Neural cell (in vitro differentiated cells): ENCODE data around the gene GSC2. TPM values are rescaled to one million over a fixed set of nuclear protein-coding genes. Genes with fewer than 3 reads are reported as not detected.

Experiments
- H2AFZ ChIP-seq: fragments of 200-600, 300-800 bp; sonication (generic), shearing (Covaris generic); 2 replicates; pipeline ENCODE4 v1.6.0; 2014; ENCODE audit warnings: low read depth, mild to moderate bottlenecking, antibody characterized with exemption, low read length, moderate library complexity
- H3F3A ChIP-seq: fragments of 200-600 bp; shearing (Covaris generic); 2 replicates; pipeline ENCODE4 v1.6.1; 2016; ENCODE audit warnings: mild to moderate bottlenecking, moderate library complexity, mixed read lengths, antibody characterized with exemption, low read length; ENCODE audit not compliant: insufficient read depth, poor library complexity, severe bottlenecking
- H3K27ac ChIP-seq: fragments of 200-600, 300-800 bp; sonication (generic), shearing (Covaris generic); 2 replicates; pipeline ENCODE4 v1.5.1; 2014; ENCODE audit warnings: mild to moderate bottlenecking, low read length, moderate library complexity
- H3K27me3 ChIP-seq: fragments of 300-800, 200-600 bp; sonication (generic), shearing (Covaris generic); 2 replicates; pipeline ENCODE4 v1.6.0; 2014; ENCODE audit warnings: mild to moderate bottlenecking, low read depth, low read length, moderate library complexity; ENCODE audit not compliant: insufficient read depth
- H3K36me3 ChIP-seq: fragments of 300-800, 200-600 bp; sonication (generic), shearing (Covaris generic); 2 replicates; pipeline ENCODE4 v1.5.1; 2014; ENCODE audit warnings: mild to moderate bottlenecking, antibody characterized with exemption, low read length, moderate library complexity; ENCODE audit not compliant: insufficient read depth
- H3K4me2 ChIP-seq: fragments of 300-800, 200-600 bp; sonication (generic), shearing (Covaris generic); 2 replicates; pipeline ENCODE4 v1.6.0; 2014; ENCODE audit warnings: mild to moderate bottlenecking, low read length
- H3K4me3 ChIP-seq: fragments of 300-800, 200-600 bp; sonication (generic), shearing (Covaris generic); 2 replicates; pipeline ENCODE4 v1.5.1; 2014; ENCODE audit warnings: mild to moderate bottlenecking, low read length, moderate library complexity
- H3K79me2 ChIP-seq: fragments of 200-600 bp; shearing (Covaris generic); replicated peaks from 2 replicates; pipeline ENCODE4 v1.6.0; 2014; ENCODE audit warnings: mild to moderate bottlenecking, low read length, moderate library complexity; ENCODE audit not compliant: insufficient read depth
- H3K9ac ChIP-seq: fragments of 300-800, 200-600 bp; sonication (generic), shearing (Covaris generic); 2 replicates; pipeline ENCODE4 v1.6.1; 2016; ENCODE audit warnings: mild to moderate bottlenecking, low read length, mixed read lengths
- H3K9me2 ChIP-seq: fragments of 200-600 bp; shearing (Covaris generic); 2 replicates; pipeline ENCODE4 v1.6.1; 2016; ENCODE audit warnings: mild to moderate bottlenecking, low read length, mixed read lengths; ENCODE audit not compliant: insufficient read depth
- H3K9me3 ChIP-seq: fragments of 200-600, 300-800 bp; sonication (generic), shearing (Covaris generic); 2 replicates; pipeline ENCODE4 v1.6.1; 2016; ENCODE audit warnings: mild to moderate bottlenecking, mixed run types, low read length, moderate library complexity, mixed read lengths
- H4K20me1 ChIP-seq: fragments of 200-600 bp; shearing (Covaris generic); 2 replicates; pipeline ENCODE4 v1.6.1; 2016; ENCODE audit warnings: mild to moderate bottlenecking, mixed run types; ENCODE audit not compliant: insufficient read depth
- EP300 ChIP-seq: fragments of 450-650 bp; conservative IDR thresholded peaks from 2 replicates; pipeline ENCODE4 v1.6.1; 2014; ENCODE audit warnings: antibody characterized with exemption, mild to moderate bottlenecking, moderate library complexity; ENCODE audit not compliant: poor library complexity, severe bottlenecking
- EZH2 ChIP-seq: fragments of 200-600, 300-800 bp; shearing (Covaris generic), sonication (generic); IDR thresholded peaks from 2 replicates; pipeline ENCODE4 v1.6.1; 2014; ENCODE audit warnings: antibody characterized with exemption, low read length, borderline replicate concordance, mild to moderate bottlenecking; ENCODE audit not compliant: insufficient read depth, poor library complexity, severe bottlenecking
- MXI1 ChIP-seq: fragments of 450-650 bp; conservative IDR thresholded peaks from 2 replicates; pipeline ENCODE4 v1.6.1; 2014; ENCODE audit warnings: antibody characterized with exemption, mild to moderate bottlenecking; ENCODE audit not compliant: poor library complexity, severe bottlenecking
- POLR2AphosphoS5 ChIP-seq: IDR thresholded peaks from 2 replicates; pipeline ENCODE4 v1.6.1; 2012
- RAD21 ChIP-seq: fragments of 450-650 bp; conservative IDR thresholded peaks from 2 replicates; pipeline ENCODE4 v1.6.1; 2014; ENCODE audit warnings: antibody characterized with exemption, mild to moderate bottlenecking, moderate library complexity
- SMC3 ChIP-seq: fragments of 450-650 bp; conservative IDR thresholded peaks from 2 replicates; pipeline ENCODE4 v1.6.1; 2014; ENCODE audit warnings: antibody characterized with exemption, mild to moderate bottlenecking, moderate library complexity; ENCODE audit not compliant: poor library complexity
- TAF1 ChIP-seq: IDR thresholded peaks from 2 replicates; pipeline ENCODE4 v1.6.1; 2012; ENCODE audit warnings: low read depth
- polyA plus RNA-seq: library from polyadenylated mRNA; depleted of rRNA; stranded (reverse); fragments of >200 nt; gene quantifications from 2 replicates; pipeline ENCODE4 v1.2.3, GENCODE V29; 2014
- TF ChIP-seq, protein P1 (sequence below): fragments of 450-650 bp; IDR thresholded peaks from 2 replicates; pipeline ENCODE4 v1.5.1; 2014; ENCODE audit warnings: antibody characterized with exemption, mild to moderate bottlenecking, moderate library complexity; ENCODE audit not compliant: poor library complexity, severe bottlenecking
- TF ChIP-seq, protein P2 (sequence below): IDR thresholded peaks from 2 replicates; pipeline ENCODE4 v1.6.1; 2012; ENCODE audit warnings: borderline replicate concordance

The GSC2 gene
- polyA plus RNA-seq, 1 donor from 2014 or later, result not detected

DNA sequence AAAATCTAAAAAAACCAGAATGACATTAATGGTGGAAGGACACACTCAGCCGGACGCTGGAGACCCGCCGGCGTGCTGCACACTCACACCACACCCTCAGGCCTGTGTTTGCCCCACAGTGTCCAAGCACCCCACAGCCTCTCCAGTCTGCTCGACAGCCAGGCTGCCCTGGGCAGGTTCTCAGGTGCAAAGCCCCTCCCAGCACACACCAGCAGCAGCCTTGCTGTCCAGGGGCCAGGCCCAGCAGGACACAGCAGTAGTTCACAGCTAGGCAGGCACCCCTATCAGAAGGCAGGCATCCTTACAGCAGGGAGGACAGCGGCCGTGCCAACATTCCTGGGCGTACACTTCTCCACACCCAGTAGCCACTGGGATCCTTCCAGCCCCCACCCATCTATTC, 30.1 kb upstream of the GSC2 start (continued):
- TF ChIP-seq, protein P1, sequence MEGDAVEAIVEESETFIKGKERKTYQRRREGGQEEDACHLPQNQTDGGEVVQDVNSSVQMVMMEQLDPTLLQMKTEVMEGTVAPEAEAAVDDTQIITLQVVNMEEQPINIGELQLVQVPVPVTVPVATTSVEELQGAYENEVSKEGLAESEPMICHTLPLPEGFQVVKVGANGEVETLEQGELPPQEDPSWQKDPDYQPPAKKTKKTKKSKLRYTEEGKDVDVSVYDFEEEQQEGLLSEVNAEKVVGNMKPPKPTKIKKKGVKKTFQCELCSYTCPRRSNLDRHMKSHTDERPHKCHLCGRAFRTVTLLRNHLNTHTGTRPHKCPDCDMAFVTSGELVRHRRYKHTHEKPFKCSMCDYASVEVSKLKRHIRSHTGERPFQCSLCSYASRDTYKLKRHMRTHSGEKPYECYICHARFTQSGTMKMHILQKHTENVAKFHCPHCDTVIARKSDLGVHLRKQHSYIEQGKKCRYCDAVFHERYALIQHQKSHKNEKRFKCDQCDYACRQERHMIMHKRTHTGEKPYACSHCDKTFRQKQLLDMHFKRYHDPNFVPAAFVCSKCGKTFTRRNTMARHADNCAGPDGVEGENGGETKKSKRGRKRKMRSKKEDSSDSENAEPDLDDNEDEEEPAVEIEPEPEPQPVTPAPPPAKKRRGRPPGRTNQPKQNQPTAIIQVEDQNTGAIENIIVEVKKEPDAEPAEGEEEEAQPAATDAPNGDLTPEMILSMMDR, result no peak
- no peak for TF ChIP-seq MXI1
- no peak for TF ChIP-seq POLR2AphosphoS5

DNA sequence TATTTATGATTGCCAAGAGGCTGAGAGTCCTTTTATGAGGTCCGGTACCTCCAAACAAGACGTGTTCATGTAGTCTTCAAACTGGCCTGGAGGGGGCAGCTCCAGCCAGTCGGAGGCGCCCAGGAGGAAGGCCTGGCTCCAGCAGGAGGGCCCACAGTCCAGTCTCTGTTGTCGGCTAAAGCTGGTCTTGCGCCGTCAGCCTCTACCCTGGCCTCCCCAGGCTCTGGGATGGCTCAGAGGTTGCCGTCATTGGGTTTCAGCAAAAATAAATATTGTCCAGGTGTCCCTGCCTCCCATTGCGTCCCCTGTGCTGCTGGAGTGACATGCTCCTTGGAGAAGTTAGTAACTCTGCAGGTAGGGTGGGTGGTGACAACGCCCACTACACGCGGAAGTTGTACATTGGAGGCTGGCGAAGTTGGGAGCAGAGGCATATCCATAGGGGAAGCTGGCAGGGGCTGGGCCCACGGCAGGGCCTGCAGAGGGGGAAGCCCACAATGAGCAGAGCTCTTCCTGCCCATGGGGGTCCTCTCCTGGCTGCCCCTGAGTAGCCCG, 29.5 kb upstream of the GSC2 start:
- no peak for TF ChIP-seq MXI1
- no peak for TF ChIP-seq TAF1
- TF ChIP-seq POLR2AphosphoS5, result no peak
- no peak for TF ChIP-seq EZH2
- peak; percentile 59 for TF ChIP-seq RAD21
- no peak for TF ChIP-seq EP300
- TF ChIP-seq, protein P1, result peak; percentile 72
- peak; percentile 64 for TF ChIP-seq SMC3
- TF ChIP-seq, protein P2, sequence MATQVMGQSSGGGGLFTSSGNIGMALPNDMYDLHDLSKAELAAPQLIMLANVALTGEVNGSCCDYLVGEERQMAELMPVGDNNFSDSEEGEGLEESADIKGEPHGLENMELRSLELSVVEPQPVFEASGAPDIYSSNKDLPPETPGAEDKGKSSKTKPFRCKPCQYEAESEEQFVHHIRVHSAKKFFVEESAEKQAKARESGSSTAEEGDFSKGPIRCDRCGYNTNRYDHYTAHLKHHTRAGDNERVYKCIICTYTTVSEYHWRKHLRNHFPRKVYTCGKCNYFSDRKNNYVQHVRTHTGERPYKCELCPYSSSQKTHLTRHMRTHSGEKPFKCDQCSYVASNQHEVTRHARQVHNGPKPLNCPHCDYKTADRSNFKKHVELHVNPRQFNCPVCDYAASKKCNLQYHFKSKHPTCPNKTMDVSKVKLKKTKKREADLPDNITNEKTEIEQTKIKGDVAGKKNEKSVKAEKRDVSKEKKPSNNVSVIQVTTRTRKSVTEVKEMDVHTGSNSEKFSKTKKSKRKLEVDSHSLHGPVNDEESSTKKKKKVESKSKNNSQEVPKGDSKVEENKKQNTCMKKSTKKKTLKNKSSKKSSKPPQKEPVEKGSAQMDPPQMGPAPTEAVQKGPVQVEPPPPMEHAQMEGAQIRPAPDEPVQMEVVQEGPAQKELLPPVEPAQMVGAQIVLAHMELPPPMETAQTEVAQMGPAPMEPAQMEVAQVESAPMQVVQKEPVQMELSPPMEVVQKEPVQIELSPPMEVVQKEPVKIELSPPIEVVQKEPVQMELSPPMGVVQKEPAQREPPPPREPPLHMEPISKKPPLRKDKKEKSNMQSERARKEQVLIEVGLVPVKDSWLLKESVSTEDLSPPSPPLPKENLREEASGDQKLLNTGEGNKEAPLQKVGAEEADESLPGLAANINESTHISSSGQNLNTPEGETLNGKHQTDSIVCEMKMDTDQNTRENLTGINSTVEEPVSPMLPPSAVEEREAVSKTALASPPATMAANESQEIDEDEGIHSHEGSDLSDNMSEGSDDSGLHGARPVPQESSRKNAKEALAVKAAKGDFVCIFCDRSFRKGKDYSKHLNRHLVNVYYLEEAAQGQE, result no peak
- Histone ChIP-seq H3K4me2 (peak overlapping the region; percentile 6), H3K79me2 (no peaks in the 10 kb centered on the region), H3K27me3 (no peaks in the 10 kb centered on the region), H3K9ac (peak overlapping the region; percentile 71), H3K9me3 (no peaks in the 10 kb centered on the region), H3F3A (no peaks in the 10 kb centered on the region), H3K27ac (no peak overlapping the region), H4K20me1 (no peaks in the 10 kb centered on the region), H3K36me3 (no peaks in the 10 kb centered on the region), H3K9me2 (no peaks in the 10 kb centered on the region), H3K4me3 (peak overlapping the region; percentile 91), H2AFZ (no peak overlapping the region)
